LNCaP clone FGC (cell line): ENCODE data around the gene ARFGAP3.

Experiments used
- DNase-seq: peaks from one replicate; pipeline ENCODE4 v3.0.0-alpha.2; 2011; ENCODE audit warnings: low read depth
- H3K4me3 ChIP-seq: 2 replicates; pipeline ENCODE4 v1.5.1; 2011; ENCODE audit warnings: mild to moderate bottlenecking, low read depth, low read length, control low read depth
- CTCF ChIP-seq: IDR thresholded peaks from 2 replicates; pipeline ENCODE4 v1.5.1; 2012; ENCODE audit warnings: mild to moderate bottlenecking; ENCODE audit not compliant: control insufficient read depth, insufficient read depth; ENCODE audit errors: extremely low read depth

ARFGAP3 gene

GRCh38 chr22:42829302-42829701, 27.8 kb downstream of the ARFGAP3 start:
- no peak for TF ChIP-seq CTCF
- H3K4me3 ChIP-seq, result no peak overlapping the region
- DNase-seq, result no peak

- H3K4me3 ChIP-seq, result no peak overlapping the region
- no peak for DNase-seq
- no peak for TF ChIP-seq CTCF
Measured at GRCh38 chr22:42825796-42826195, 31.3 kb downstream of the ARFGAP3 start.

GRCh38 chr22:42821386-42821785, 35.7 kb downstream of the ARFGAP3 start:
- DNase-seq, result no peak
- H3K4me3 ChIP-seq, result no peak overlapping the region
- TF ChIP-seq CTCF, result no peak

- H3K4me3 ChIP-seq, result no peak overlapping the region
- no peak for DNase-seq
- TF ChIP-seq CTCF, result peak; percentile 41
Measured at GRCh38 chr22:42820045-42820763, 36.9 kb downstream of the ARFGAP3 start.

- DNase-seq, result no peak
- no peak overlapping the region for H3K4me3 ChIP-seq
- TF ChIP-seq CTCF, result no peak
Measured at GRCh38 chr22:42819412-42820044, 37.5 kb downstream of the ARFGAP3 start.

GRCh38 chr22:42817556-42817955, 39.5 kb downstream of the ARFGAP3 start:
- no peak for TF ChIP-seq CTCF
- no peak for DNase-seq
- H3K4me3 ChIP-seq, result no peak overlapping the region
